Mesenchymal stem cell (in vitro differentiated cells and primary cell): ENCODE results near the gene RNF26.

ENCODE experiments used
- DNase-seq: peaks from one replicate; pipeline ENCODE4 v3.0.0-alpha.2; 2013
- H2AFZ ChIP-seq: one replicate; pipeline ENCODE4 v1.6.1; 2013; ENCODE audit warnings: low read depth, mild to moderate bottlenecking, control low read depth, inconsistent platforms, low read length, moderate library complexity
- H2AK5ac ChIP-seq: 2 replicates; pipeline ENCODE4 v1.6.1; 2013; ENCODE audit warnings: low read length, moderate library complexity, mild to moderate bottlenecking, inconsistent platforms; ENCODE audit not compliant: severe bottlenecking
- H2BK120ac ChIP-seq: one replicate; pipeline ENCODE4 v1.6.1; 2013; ENCODE audit warnings: low read depth, mild to moderate bottlenecking, inconsistent platforms, low read length, moderate library complexity
- H2BK12ac ChIP-seq, 2 experiments: one replicate each; pipeline ENCODE4 v1.6.1; 2013; ENCODE audit warnings: inconsistent platforms in 2 of 2, low read length in 2 of 2, mild to moderate bottlenecking in 2 of 2, moderate library complexity in 2 of 2, control low read depth in 1 of 2
- H2BK15ac ChIP-seq: one replicate; pipeline ENCODE4 v1.6.1; 2013; ENCODE audit warnings: mild to moderate bottlenecking, low read depth, inconsistent platforms; ENCODE audit not compliant: poor library complexity, severe bottlenecking
- H2BK5ac ChIP-seq: 2 replicates; pipeline ENCODE4 v1.6.1; 2013; ENCODE audit warnings: low read depth, mild to moderate bottlenecking, low read length, control low read depth, inconsistent platforms; ENCODE audit not compliant: poor library complexity, severe bottlenecking
- H3K14ac ChIP-seq, 2 experiments: one replicate each; pipeline ENCODE4 v1.6.1; 2013; ENCODE audit warnings: inconsistent platforms in 2 of 2, low read length in 2 of 2, control low read depth in 1 of 2, mild to moderate bottlenecking in 1 of 2, moderate library complexity in 1 of 2
- H3K18ac ChIP-seq, 2 experiments: one replicate each; pipeline ENCODE4 v1.6.1; 2013; ENCODE audit warnings: inconsistent platforms in 2 of 2, low read length in 2 of 2, control low read depth in 1 of 2, low read depth in 1 of 2, mild to moderate bottlenecking in 1 of 2
- H3K23ac ChIP-seq, 2 experiments: one replicate each; pipeline ENCODE4 v1.6.1; 2013; ENCODE audit warnings: inconsistent platforms in 2 of 2, low read length in 2 of 2, mild to moderate bottlenecking in 2 of 2, moderate library complexity in 2 of 2, control low read depth in 1 of 2
- H3K27ac ChIP-seq: 2 replicates; pipeline ENCODE4 v1.5.1; 2013; ENCODE audit warnings: mild to moderate bottlenecking, moderate library complexity, low read length, control low read depth, inconsistent platforms; ENCODE audit not compliant: poor library complexity, severe bottlenecking
- H3K27me3 ChIP-seq, 2 experiments: 2 replicates each; pipeline versions ENCODE4 v1.6.1 to v1.7.0; 2013; ENCODE audit warnings: low read length in 2 of 2, mild to moderate bottlenecking in 2 of 2, moderate library complexity in 2 of 2, control low read depth in 1 of 2, inconsistent platforms in 1 of 2; ENCODE audit not compliant: control insufficient read depth in 1 of 2, insufficient read depth in 1 of 2
- H3K36me3 ChIP-seq, 2 experiments: 2 replicates each; pipeline versions ENCODE4 v1.6.1 to v1.7.0; 2013; ENCODE audit warnings: low read length in 2 of 2, control low read depth in 1 of 2, inconsistent platforms in 1 of 2, low read depth in 1 of 2, mild to moderate bottlenecking in 1 of 2; ENCODE audit not compliant: insufficient read depth in 2 of 2, control insufficient read depth in 1 of 2
- H3K4ac ChIP-seq, 2 experiments: one replicate each; pipeline ENCODE4 v1.6.1; 2013; ENCODE audit warnings: inconsistent platforms in 2 of 2, low read length in 2 of 2, mild to moderate bottlenecking in 2 of 2, moderate library complexity in 2 of 2, control low read depth in 1 of 2, low read depth in 1 of 2
- H3K4me1 ChIP-seq: 2 replicates; pipeline ENCODE4 v1.6.1; 2013; ENCODE audit warnings: low read depth, low read length, control low read depth; ENCODE audit not compliant: control insufficient read depth, insufficient read depth
- H3K4me2 ChIP-seq: 2 replicates; pipeline ENCODE4 v1.6.1; 2013; ENCODE audit warnings: low read length, mild to moderate bottlenecking, inconsistent platforms; ENCODE audit not compliant: poor library complexity, severe bottlenecking
- H3K4me3 ChIP-seq, 2 experiments: 2 replicates each; pipeline versions ENCODE4 v1.5.1 to v1.7.0; 2013; ENCODE audit warnings: low read length in 2 of 2, mild to moderate bottlenecking in 2 of 2, control low read depth in 1 of 2, low read depth in 1 of 2; ENCODE audit not compliant: insufficient read depth in 1 of 2
- H3K79me1 ChIP-seq: replicated peaks from 2 replicates; pipeline ENCODE4 v1.6.1; 2013; ENCODE audit warnings: mild to moderate bottlenecking, control low read depth, low read length, inconsistent platforms; ENCODE audit not compliant: poor library complexity, severe bottlenecking
- H3K9ac ChIP-seq: 2 replicates; pipeline ENCODE4 v1.7.0; 2013; ENCODE audit warnings: mild to moderate bottlenecking, low read length, moderate library complexity
- H3K9me3 ChIP-seq: 2 replicates; pipeline ENCODE4 v1.7.0; 2013; ENCODE audit warnings: mild to moderate bottlenecking, low read length; ENCODE audit not compliant: control insufficient read depth
- H4K8ac ChIP-seq: one replicate; pipeline ENCODE4 v1.6.1; 2013; ENCODE audit warnings: inconsistent platforms, mild to moderate bottlenecking, low read length, moderate library complexity
- H4K91ac ChIP-seq: one replicate; pipeline ENCODE4 v1.6.1; 2013; ENCODE audit warnings: mild to moderate bottlenecking, low read length, inconsistent platforms
- WGBS: methylation state at CpG from one replicate; pipeline ENCODE4 v1.1.7; 2013; ENCODE audit warnings: mixed read lengths; 5-methylcytosine and 5-hydroxymethylcytosine counted together

The RNF26 gene

GRCh38 chr11:119316016-119316728 is 18.2 kb upstream of the RNF26 start:
- Histone ChIP-seq H2BK12ac (peak overlapping the region in 1 of 2 experiments; percentile 0), H3K27me3 (peaks cover 0 to 50% of the 10 kb centered on the region in 2 experiments), H3K4me2 (peak overlapping the region; percentile 55), H2BK5ac (no peak overlapping the region), H3K36me3 (peaks cover 1 to 30% of the 10 kb centered on the region in 2 experiments), H2AFZ (peak overlapping the region; percentile 7), H2AK5ac (peak overlapping the region; percentile 23), H3K79me1 (peaks cover 17% of the 10 kb centered on the region), H3K18ac (peak overlapping the region; percentile 30 to 38), H4K8ac (peak overlapping the region; percentile 12), H2BK120ac (no peak overlapping the region), H3K9ac (no peak overlapping the region), H3K4ac (no peak overlapping the region), H3K27ac (no peak overlapping the region), H2BK15ac (no peak overlapping the region), H3K4me3 (peak overlapping the region; percentile 49 to 77), H3K9me3 (no peaks in the 10 kb centered on the region), H4K91ac (peak overlapping the region; percentile 40), H3K14ac (peak overlapping the region in 1 of 2 experiments; percentile 63), H3K4me1 (peaks cover 46% of the 10 kb centered on the region), H3K23ac (peak overlapping the region in 1 of 2 experiments; percentile 79)
- 2% methylated on average over 46 of the region's 46 CpGs for WGBS
- peak; percentile 32 for DNase-seq

GRCh38 chr11:119316729-119317591 is 17.4 kb upstream of the RNF26 start, which contains the start of gene MCAM:
TSS of gene MCAM (minus strand) at chr11:119317130. CDS start at chr11:119317101, 29 bp downstream.
- no peaks in the 10 kb centered on the region for H3K9me3 ChIP-seq
- peak within 1 kb of the TSS; percentile 22 for H4K91ac ChIP-seq
- no peak within 1 kb of the TSS for H3K27ac ChIP-seq
- H2AFZ ChIP-seq = peak within 1 kb of the TSS; percentile 55
- H2BK15ac ChIP-seq = no peak within 1 kb of the TSS
- H2BK12ac ChIP-seq = peak within 1 kb of the TSS in 1 of 2 experiments; percentile 58
- H3K9ac ChIP-seq = no peak within 1 kb of the TSS
- H3K18ac ChIP-seq = peak within 1 kb of the TSS; percentile 54 to 79
- H4K8ac ChIP-seq = peak within 1 kb of the TSS; percentile 12
- H3K4me3 ChIP-seq = peak within 1 kb of the TSS; percentile 49 to 77
- peaks cover 0 to 50% of the 10 kb centered on the region in 2 experiments for H3K27me3 ChIP-seq
- H3K4me2 ChIP-seq = peak within 1 kb of the TSS; percentile 64
- H3K79me1 ChIP-seq = peaks cover 16% of the 10 kb centered on the region
- peak within 1 kb of the TSS; percentile 23 for H2AK5ac ChIP-seq
- no peak within 1 kb of the TSS for H2BK5ac ChIP-seq
- DNase-seq = peak; percentile 71
- no peak within 1 kb of the TSS for H2BK120ac ChIP-seq
- WGBS = 2% methylated on average over 52 of the region's 74 CpGs
- peak within 1 kb of the TSS in 1 of 2 experiments; percentile 47 for H3K4ac ChIP-seq
- peak within 1 kb of the TSS in 1 of 2 experiments; percentile 63 for H3K14ac ChIP-seq
- H3K23ac ChIP-seq = peak within 1 kb of the TSS in 1 of 2 experiments; percentile 79
- peaks cover 0 to 22% of the 10 kb centered on the region in 2 experiments for H3K36me3 ChIP-seq
- H3K4me1 ChIP-seq = peaks cover 51% of the 10 kb centered on the region

DNA sequence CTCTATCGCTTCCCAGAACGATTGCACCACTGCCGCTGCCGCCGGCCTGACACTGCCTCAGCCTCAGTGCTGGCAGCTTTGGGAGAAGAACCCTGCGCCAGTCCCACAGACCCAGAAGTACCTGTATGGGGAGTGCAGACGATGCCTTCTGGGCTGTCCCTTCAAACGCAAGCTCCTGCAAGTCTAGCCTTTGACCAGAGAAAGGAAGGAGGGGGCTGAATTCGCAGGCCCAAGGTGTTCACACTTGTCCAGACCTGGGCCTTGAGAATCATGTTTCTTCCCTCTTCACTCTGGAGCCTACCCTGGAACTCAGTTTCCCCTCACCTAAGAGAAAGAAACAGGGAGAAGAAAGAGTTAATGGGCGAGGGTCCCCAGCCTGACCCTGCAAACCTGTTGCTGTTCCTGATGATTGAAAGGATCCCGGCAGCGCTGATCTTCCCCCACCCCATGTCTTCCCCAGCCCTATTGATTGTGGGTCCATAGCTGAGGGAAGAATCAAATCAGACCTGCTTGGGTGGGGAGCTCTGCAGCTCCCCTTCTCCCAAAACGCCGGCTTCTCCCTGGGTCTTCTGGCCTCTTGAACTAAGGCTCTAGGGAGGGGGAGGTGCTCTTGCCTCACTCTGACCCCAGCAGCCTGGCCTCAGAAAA is 16.6 kb upstream of the RNF26 start:
- no peak overlapping the region for H3K4me3 ChIP-seq
- no peak overlapping the region for H3K23ac ChIP-seq
- H3K9me3 ChIP-seq = no peaks in the 10 kb centered on the region
- no peak overlapping the region for H3K14ac ChIP-seq
- peaks cover 16% of the 10 kb centered on the region for H3K79me1 ChIP-seq
- 41% methylated on average over 11 of the region's 14 CpGs for WGBS
- H3K9ac ChIP-seq = no peak overlapping the region
- no peak overlapping the region for H2AK5ac ChIP-seq
- H3K4me2 ChIP-seq = no peak overlapping the region
- H3K4me1 ChIP-seq = peaks cover 51% of the 10 kb centered on the region
- no peak overlapping the region for H2BK15ac ChIP-seq
- peaks cover 0 to 43% of the 10 kb centered on the region in 2 experiments for H3K27me3 ChIP-seq
- peak overlapping the region in 1 of 2 experiments; percentile 54 for H3K18ac ChIP-seq
- no peak overlapping the region for H4K91ac ChIP-seq
- H2AFZ ChIP-seq = no peak overlapping the region
- H3K27ac ChIP-seq = no peak overlapping the region
- no peak for DNase-seq
- no peak overlapping the region for H2BK120ac ChIP-seq
- peak overlapping the region in 1 of 2 experiments; percentile 51 for H2BK12ac ChIP-seq
- H3K4ac ChIP-seq = peak overlapping the region in 1 of 2 experiments; percentile 47
- peaks cover 0 to 15% of the 10 kb centered on the region in 2 experiments for H3K36me3 ChIP-seq
- H2BK5ac ChIP-seq = no peak overlapping the region
- no peak overlapping the region for H4K8ac ChIP-seq
